GM23248 (cell line): Measurements from ENCODE around the gene SLC4A3.

Experiments used
- EZH2 ChIP-seq: fragments of 200-600 bp; sonication (generic); IDR thresholded peaks from 2 replicates; pipeline ENCODE4 v1.6.1; 2018; ENCODE audit warnings: antibody characterized with exemption, mild to moderate bottlenecking; ENCODE audit not compliant: insufficient read depth, poor library complexity, severe bottlenecking
- EZH2phosphoT487 ChIP-seq: fragments of 200-600 bp; sonication (generic); IDR thresholded peaks from 2 replicates; pipeline ENCODE4 v1.6.1; 2018; ENCODE audit warnings: antibody characterized with exemption, moderate library complexity, mild to moderate bottlenecking, low read depth; ENCODE audit not compliant: insufficient read depth

DNA sequence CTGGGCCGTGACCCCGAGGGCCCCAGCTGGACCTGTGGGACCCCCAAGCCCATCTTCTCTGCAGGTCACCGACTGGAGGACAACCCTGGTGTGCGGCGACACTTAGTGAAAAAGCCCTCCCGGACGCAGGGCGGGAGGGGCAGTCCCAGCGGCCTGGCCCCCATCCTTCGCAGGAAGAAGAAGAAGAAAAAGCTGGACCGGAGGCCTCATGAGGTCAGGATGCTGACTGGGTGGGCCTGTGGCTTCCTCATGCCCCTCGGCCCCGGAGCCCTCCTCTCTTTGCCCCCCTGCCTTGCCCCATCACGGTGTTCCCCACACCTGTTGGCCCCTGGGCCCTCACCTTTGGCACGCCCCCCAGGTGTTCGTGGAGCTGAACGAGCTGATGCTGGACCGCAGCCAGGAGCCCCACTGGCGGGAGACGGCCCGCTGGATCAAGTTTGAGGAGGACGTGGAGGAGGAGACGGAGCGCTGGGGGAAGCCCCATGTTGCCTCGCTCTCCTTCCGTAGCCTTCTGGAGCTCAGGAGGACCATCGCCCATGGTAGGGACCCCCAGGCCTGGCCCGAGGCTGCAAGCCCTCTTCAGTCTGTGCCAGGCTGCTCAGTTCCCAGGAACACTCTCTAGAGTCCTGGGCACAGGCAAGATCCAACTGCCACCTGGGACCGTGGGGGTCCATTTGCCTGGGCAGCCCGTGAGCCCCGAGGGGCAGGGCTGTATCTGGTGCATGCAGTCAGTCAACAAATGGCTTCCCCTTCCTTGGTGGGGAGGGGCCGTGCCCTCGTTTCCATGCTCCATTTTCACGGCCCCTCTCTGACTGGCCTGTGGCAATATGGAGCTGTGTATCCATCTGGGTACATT lies 4.7 kb downstream of the SLC4A3 start:
- TF ChIP-seq EZH2 = no peak
- TF ChIP-seq EZH2phosphoT487 = no peak
